Panc1 (cell line): ENCODE measurements around the gene ATRN. TPM values are rescaled to one million over a fixed set of nuclear protein-coding genes. Genes with fewer than 3 reads are reported as not detected.

ENCODE experiments used
- ATAC-seq: fragments of 200-7000 bp; cut with Tn5 transposase; 2 replicates; pipeline ENCODE4 v1.9.1; 2020; ENCODE audit warnings: mild to moderate bottlenecking, moderate library complexity
- BruUV-seq: library from RNA; stranded (reverse); fragments of 400-500 nt; replicated peaks from 2 replicates; lab custom pipeline; 2021; lab: Mats Ljungman, UMichigan
- CTCF ChIA-PET: fragments of 300-600 bp; sonication (Branson Sonifier 250); formaldehyde crosslinking; loops from one replicate; lab custom pipeline; 2022; ENCODE audit warnings: antibody characterized with exemption; lab: Charles Lee
- POLR2A ChIA-PET: fragments of 300-600 bp; sonication (Branson Sonifier 250); formaldehyde crosslinking; loops from one replicate; lab custom pipeline; 2022; ENCODE audit warnings: antibody characterized with exemption; lab: Charles Lee
- DNase-seq: peaks from one replicate; pipeline ENCODE4 v3.0.0-alpha.2; 2010; ENCODE audit warnings: low read depth, low spot score
- H3K27ac ChIP-seq: 2 replicates; pipeline ENCODE4 v1.5.1; 2011; ENCODE audit warnings: mild to moderate bottlenecking, low read length, inconsistent platforms
- H3K27me3 ChIP-seq: fragments of 200-500 bp; sonication (Bioruptor generic); 2 replicates; pipeline ENCODE4 v1.6.0; 2014; ENCODE audit warnings: low read length, inconsistent platforms; ENCODE audit not compliant: control insufficient read depth, insufficient read depth
- H3K36me3 ChIP-seq: fragments of 200-500 bp; sonication (Bioruptor generic); 2 replicates; pipeline ENCODE4 v1.5.1; 2014; ENCODE audit warnings: inconsistent platforms, mild to moderate bottlenecking, low read length, moderate library complexity; ENCODE audit not compliant: control insufficient read depth, insufficient read depth
- H3K4me1 ChIP-seq: 2 replicates; pipeline ENCODE4 v1.5.1; 2011; ENCODE audit warnings: inconsistent platforms, mild to moderate bottlenecking, low read length, moderate library complexity; ENCODE audit not compliant: control insufficient read depth, insufficient read depth
- H3K4me3 ChIP-seq, 2 experiments: 2 replicates each; pipeline ENCODE4 v1.5.1; 2011 to 2012; ENCODE audit warnings: low read depth in 2 of 2, low read length in 2 of 2, mild to moderate bottlenecking in 2 of 2, inconsistent platforms in 1 of 2, moderate library complexity in 1 of 2
- H3K9me3 ChIP-seq: fragments of 200-500 bp; sonication (Bioruptor generic); 2 replicates; pipeline ENCODE4 v1.5.1; 2014; ENCODE audit warnings: low read depth, mild to moderate bottlenecking, inconsistent platforms, low read length, moderate library complexity; ENCODE audit not compliant: control insufficient read depth, insufficient read depth
- CTCF ChIP-seq: fragments of 450-650 bp; IDR thresholded peaks from 2 replicates; pipeline ENCODE4 v1.5.1; 2017; ENCODE audit warnings: mild to moderate bottlenecking
- POLR2AphosphoS5 ChIP-seq: IDR thresholded peaks from 2 replicates; pipeline ENCODE4 v1.6.1; 2012; ENCODE audit warnings: mild to moderate bottlenecking, low read depth, low read length, moderate library complexity
- REST ChIP-seq, 2 experiments: IDR thresholded peaks; 2 replicates each; pipeline ENCODE4 v1.6.1; 2011 to 2012; ENCODE audit warnings: low read depth in 2 of 2, control low read depth in 1 of 2, low read length in 1 of 2, mild to moderate bottlenecking in 1 of 2, moderate library complexity in 1 of 2; ENCODE audit not compliant: insufficient read depth in 1 of 2
- SIN3A ChIP-seq: IDR thresholded peaks from 2 replicates; pipeline ENCODE4 v1.6.1; 2012; ENCODE audit warnings: low read depth, mild to moderate bottlenecking, low read length, moderate library complexity, borderline replicate concordance; ENCODE audit not compliant: insufficient read depth
- TCF7L2 ChIP-seq: IDR thresholded peaks from 2 replicates; pipeline ENCODE4 v1.6.1; 2011; ENCODE audit warnings: mild to moderate bottlenecking, low read depth, low read length, inconsistent platforms
- in situ Hi-C: cut with HindIII; loops from 2 replicates; pipeline ENCODE4 v1.10.0; 2016; ENCODE audit warnings: low sequenced_read_pairs, low pct_unique_long_range_greater_than_20kb
- intact Hi-C: fragments of 100-400 bp; cut with micrococcal nuclease; formaldehyde crosslinking; loops from one replicate; pipeline ENCODE4 v1.10.0; 2022; ENCODE audit not compliant: unreplicated experiment
- total RNA-seq: library from RNA; stranded (reverse); gene quantifications from one replicate; pipeline ENCODE4 v1.2.1, GENCODE V29; 2021; ENCODE audit not compliant: unreplicated experiment

Gene ATRN
- total RNA-seq, 1 experiment from 2014 or later: 33.8 TPM

- POLR2A ChIA-PET: no interaction called here
- intact Hi-C loops: no loop called here
- CTCF ChIA-PET: interaction anchor here (0.6 to 1.0 kb wide), 2 partner anchors 145 to 211 kb away, joined by 3 read pairs; no protein-coding TSS in a partner anchor
Measured at GRCh38 chr20:3565851-3566250, 95.0 kb downstream of the ATRN start.

GRCh38 chr20:3572151-3572550 lies 101.3 kb downstream of the ATRN start:
- intact Hi-C loops (no loop called here), in situ Hi-C loops (no loop called here)
- BruUV-seq: no TSS peak
- no peak overlapping the region for H3K4me3 ChIP-seq
- no peak overlapping the region for H3K27ac ChIP-seq
- no peaks in the 10 kb centered on the region for H3K27me3 ChIP-seq
- TF ChIP-seq TCF7L2 (no peak), CTCF (no peak), SIN3A (no peak), REST (IDR thresholded peaks at IDR 0.05; ENCODE audit: insufficient read depth in 1 of 2, low read depth in 2 of 2, low read length in 1 of 2) (no peak), POLR2AphosphoS5 (no peak)
- ATAC-seq: no peak
- DNase-seq: no peak
- ChIA-PET CTCF (no interaction called here), POLR2A (no interaction called here)
- no peaks in the 10 kb centered on the region for H3K9me3 ChIP-seq
- no peaks in the 10 kb centered on the region; the same call in 1 of the 2 replicates for H3K36me3 ChIP-seq
- no peaks in the 10 kb centered on the region for H3K4me1 ChIP-seq

More at GRCh38 chr20:3565851-3566250, 95.0 kb downstream of the ATRN start:
- no peaks in the 10 kb centered on the region for H3K9me3 ChIP-seq
- in situ Hi-C loops: no loop called here
- ATAC-seq (no peak), DNase-seq (no peak)
- no peak for TF ChIP-seq TCF7L2
- TF ChIP-seq SIN3A: no peak
- no peak for TF ChIP-seq CTCF
- TF ChIP-seq POLR2AphosphoS5: no peak
- no peak for TF ChIP-seq REST (IDR thresholded peaks at IDR 0.05; ENCODE audit: insufficient read depth in 1 of 2, low read depth in 2 of 2, low read length in 1 of 2)
- H3K4me3 ChIP-seq: no peak overlapping the region
- H3K27ac ChIP-seq: no peak overlapping the region
- H3K36me3 ChIP-seq: no peaks in the 10 kb centered on the region
- no TSS peak for BruUV-seq
- no peaks in the 10 kb centered on the region for H3K27me3 ChIP-seq
- no peaks in the 10 kb centered on the region for H3K4me1 ChIP-seq
